ENCODE measurements around the gene NFS1.
"Not testable (repeated sequence)": the region's sequence is repeated elsewhere in the genome, so short reads cannot be mapped to it uniquely, and the experiment has no call there.

NFS1 gene

GRCh38 chr20:35699127-35699956, at the start of gene NFS1, which contains the start of gene ROMO1:
TSS of gene NFS1 (minus strand) at chr20:35699352. CDS start at chr20:35699288, 64 bp downstream.
TSS of gene ROMO1 (plus strand) at chr20:35699405. CDS start at chr20:35699633, 228 bp downstream.
- DNase-seq = peak; percentile 71

- not testable (repeated sequence) for DNase-seq
These were observed 45.3 kb upstream of the NFS1 start for GRCh38 chr20:35744492-35744841.

- DNase-seq = no peak
These were observed 44.7 kb upstream of the NFS1 start for GRCh38 chr20:35743693-35744491.

- peak; percentile 52 for DNase-seq
These were observed 43.8 kb upstream of the NFS1 start for GRCh38 chr20:35742741-35743523.

- peak; percentile 98 for DNase-seq
These were observed 43.0 kb upstream of the NFS1 start, which contains the start of gene RBM39 for GRCh38 chr20:35741892-35742740. TSS of gene RBM39 (minus strand) at chr20:35742260. CDS start at chr20:35740874, 1,386 bp downstream.

- DNase-seq = no peak
These were observed 40.4 kb upstream of the NFS1 start for GRCh38 chr20:35739294-35740163.

- no peak for DNase-seq
These were observed 39.4 kb upstream of the NFS1 start for GRCh38 chr20:35738410-35739179.

GRCh38 chr20:35737865-35738333, 38.7 kb upstream of the NFS1 start:
- DNase-seq = no peak

- DNase-seq = no peak
These were observed 36.8 kb upstream of the NFS1 start for GRCh38 chr20:35735826-35736470.

- no peak for DNase-seq
These were observed 35.9 kb upstream of the NFS1 start for GRCh38 chr20:35734777-35735649.

- no peak for DNase-seq
These were observed 35.2 kb upstream of the NFS1 start for GRCh38 chr20:35734374-35734773.

- DNase-seq = no peak
These were observed 33.5 kb upstream of the NFS1 start for GRCh38 chr20:35732644-35732982.

- DNase-seq = no peak
These were observed 32.9 kb upstream of the NFS1 start for GRCh38 chr20:35731862-35732643.

GRCh38 chr20:35731469-35731788, 32.3 kb upstream of the NFS1 start:
- no peak for DNase-seq

GRCh38 chr20:35730583-35731468, 31.7 kb upstream of the NFS1 start:
- no peak for DNase-seq

GRCh38 chr20:35729836-35730582, 30.9 kb upstream of the NFS1 start:
- DNase-seq = no peak
